H1 (cell line): ENCODE measurements around the gene TSPAN17. TPM values are rescaled to one million over a fixed set of nuclear protein-coding genes. Genes with fewer than 3 reads are reported as not detected.

Experiments used
- CTCF ChIA-PET: fragments of 300-600 bp; sonication (Branson Sonifier 250); formaldehyde crosslinking; loops from one replicate; lab custom pipeline; 2021; ENCODE audit not compliant: partially characterized antibody; lab: Charles Lee
- POLR2A ChIA-PET: fragments of 300-600 bp; sonication (Branson Sonifier 250); formaldehyde crosslinking; loops from one replicate; lab custom pipeline; 2021; ENCODE audit warnings: inconsistent platforms; ENCODE audit not compliant: partially characterized antibody; lab: Charles Lee
- DNase-seq, 2 experiments: peaks; one replicate each; pipeline versions ENCODE4 v3.0.0 to v3.0.0-alpha.2; 2010 to 2022; ENCODE audit warnings: low spot score in 2 of 2, low read depth in 1 of 2, mixed read lengths in 1 of 2
- FAIRE-seq: peaks from 2 replicates; lab custom pipeline; 2011; peaks lifted over from hg19 to GRCh38; lab: Jason Lieb, UNC
- H2AFZ ChIP-seq: 2 replicates; pipeline ENCODE4 v1.8.1; 2012; ENCODE audit warnings: low read length, inconsistent platforms
- H2AK5ac ChIP-seq: 2 replicates; pipeline ENCODE4 v1.6.1; 2013; ENCODE audit warnings: low read depth, low read length
- H2BK120ac ChIP-seq: replicated peaks from 2 replicates; pipeline ENCODE3; 2013; ENCODE audit warnings: low read depth, low read length, inconsistent platforms
- H2BK12ac ChIP-seq: 2 replicates; pipeline ENCODE4 v1.6.1; 2013; ENCODE audit warnings: low read depth, low read length
- H2BK15ac ChIP-seq: 2 replicates; pipeline ENCODE4 v1.6.1; 2013; ENCODE audit warnings: low read length
- H2BK20ac ChIP-seq: 2 replicates; pipeline ENCODE4 v1.6.1; 2013; ENCODE audit warnings: low read length
- H2BK5ac ChIP-seq: 2 replicates; pipeline ENCODE4 v1.6.1; 2013; ENCODE audit warnings: low read depth, low read length
- H3K14ac ChIP-seq: 2 replicates; pipeline ENCODE4 v1.6.1; 2013; ENCODE audit warnings: inconsistent platforms; ENCODE audit not compliant: insufficient read length
- H3K18ac ChIP-seq: 2 replicates; pipeline ENCODE4 v1.6.1; 2013; ENCODE audit warnings: low read length; ENCODE audit errors: extremely low read depth
- H3K23ac ChIP-seq: 2 replicates; pipeline ENCODE4 v1.6.1; 2013; ENCODE audit warnings: inconsistent platforms; ENCODE audit not compliant: insufficient read length
- H3K23me2 ChIP-seq: 2 replicates; pipeline ENCODE4 v1.6.1; 2013; ENCODE audit warnings: low read depth, low read length
- H3K27ac ChIP-seq: 2 replicates; pipeline ENCODE4 v1.6.1; 2011; ENCODE audit warnings: low read depth, low read length, inconsistent platforms
- H3K27me3 ChIP-seq, 4 experiments: replicated peaks in 1 of 4; 1 replicate in 1 of 4; 2 replicates in 3 of 4; pipeline versions ENCODE4 v1.6.1 to v1.8.1; 2011 to 2013; ENCODE audit warnings: low read length in 3 of 4, mild to moderate bottlenecking in 3 of 4, inconsistent platforms in 2 of 4, mixed read lengths in 2 of 4, moderate library complexity in 1 of 4; ENCODE audit not compliant: control insufficient read depth in 3 of 4, insufficient read depth in 3 of 4; ENCODE audit errors: extremely low read depth in 1 of 4
- H3K36me3 ChIP-seq, 4 experiments: 2 replicates each; pipeline versions ENCODE4 v1.6.1 to v1.8.1; 2011 to 2013; ENCODE audit warnings: mild to moderate bottlenecking in 4 of 4, low read length in 3 of 4, moderate library complexity in 2 of 4, control low read depth in 1 of 4, inconsistent platforms in 1 of 4; ENCODE audit not compliant: insufficient read depth in 4 of 4, control insufficient read depth in 2 of 4
- H3K4ac ChIP-seq: replicated peaks from 2 replicates; pipeline ENCODE3; 2013; ENCODE audit warnings: low read length, low read depth, mixed read lengths, inconsistent platforms; ENCODE audit not compliant: insufficient read length
- H3K4me1 ChIP-seq, 4 experiments: replicated peaks in 1 of 4; 1 replicate in 1 of 4; 2 replicates in 3 of 4; pipeline versions ENCODE4 v1.6.1 to v1.8.1; 2011 to 2013; ENCODE audit warnings: low read length in 3 of 4, inconsistent platforms in 2 of 4, mixed read lengths in 1 of 4; ENCODE audit not compliant: insufficient read depth in 4 of 4, control insufficient read depth in 3 of 4
- H3K4me2 ChIP-seq, 2 experiments: 2 replicates each; pipeline versions ENCODE4 v1.6.1 to v1.8.1; 2011 to 2013; ENCODE audit warnings: low read depth in 2 of 2, low read length in 2 of 2, control low read depth in 1 of 2, inconsistent platforms in 1 of 2, mild to moderate bottlenecking in 1 of 2; ENCODE audit not compliant: insufficient read depth in 1 of 2
- H3K4me3 ChIP-seq, 4 experiments: fragments of 200-600, 300-600 bp in 1 of 4; sonication (generic), shearing (Covaris generic), sonication (Bioruptor Twin) in 1 of 4; 2 replicates each; pipeline versions ENCODE4 v1.5.1 to v1.8.1; 2011 to 2016; ENCODE audit warnings: low read length in 4 of 4, low read depth in 3 of 4, control low read depth in 2 of 4, inconsistent platforms in 2 of 4, mild to moderate bottlenecking in 2 of 4, mixed read lengths in 1 of 4, moderate library complexity in 1 of 4; ENCODE audit not compliant: insufficient read depth in 2 of 4; ENCODE audit errors: extremely low read depth in 1 of 4
- H3K56ac ChIP-seq: replicated peaks from 2 replicates; pipeline ENCODE3; 2013; ENCODE audit warnings: low read depth, mild to moderate bottlenecking, mixed read lengths, low read length, inconsistent platforms; ENCODE audit not compliant: insufficient read length
- H3K79me1 ChIP-seq: 2 replicates; pipeline ENCODE4 v1.6.1; 2013; ENCODE audit warnings: low read depth, low read length, control low read depth
- H3K79me2 ChIP-seq, 2 experiments: 2 replicates each; pipeline versions ENCODE4 v1.6.1 to v1.8.1; 2012 to 2013; ENCODE audit warnings: low read length in 2 of 2, mild to moderate bottlenecking in 2 of 2, inconsistent platforms in 1 of 2; ENCODE audit not compliant: insufficient read depth in 2 of 2, control insufficient read depth in 1 of 2
- H3K9ac ChIP-seq, 4 experiments: replicated peaks in 1 of 4; 1 replicate in 1 of 4; 2 replicates in 3 of 4; pipeline versions ENCODE4 v1.6.1 to v1.8.1; 2011 to 2013; ENCODE audit warnings: low read depth in 3 of 4, low read length in 3 of 4, control low read depth in 2 of 4, mild to moderate bottlenecking in 2 of 4, moderate library complexity in 2 of 4, inconsistent platforms in 1 of 4; ENCODE audit errors: extremely low read depth in 1 of 4
- H3K9me3 ChIP-seq, 2 experiments: 2 replicates each; pipeline versions ENCODE4 v1.6.1 to v1.8.1; 2012 to 2013; ENCODE audit warnings: mild to moderate bottlenecking in 2 of 2, moderate library complexity in 2 of 2, control low read depth in 1 of 2, inconsistent platforms in 1 of 2, low read depth in 1 of 2, low read length in 1 of 2, mixed read lengths in 1 of 2; ENCODE audit not compliant: insufficient read depth in 2 of 2
- H4K20me1 ChIP-seq, 2 experiments: replicated peaks in 1 of 2; 2 replicates each; pipeline versions ENCODE3 to v1.8.1; 2011 to 2013; ENCODE audit warnings: inconsistent platforms in 2 of 2, low read length in 2 of 2, mild to moderate bottlenecking in 1 of 2; ENCODE audit not compliant: insufficient read depth in 2 of 2, control insufficient read depth in 1 of 2
- H4K5ac ChIP-seq: 2 replicates; pipeline ENCODE4 v1.6.1; 2013; ENCODE audit warnings: low read length, low read depth, mixed read lengths, inconsistent platforms; ENCODE audit not compliant: insufficient read length
- H4K8ac ChIP-seq: 2 replicates; pipeline ENCODE4 v1.8.0; 2013; ENCODE audit warnings: mild to moderate bottlenecking, moderate library complexity, low read length, inconsistent platforms; ENCODE audit not compliant: insufficient read depth; ENCODE audit errors: extremely low read depth
- H4K91ac ChIP-seq: replicated peaks from 2 replicates; pipeline ENCODE3; 2013; ENCODE audit warnings: low read length, mixed read lengths, inconsistent platforms; ENCODE audit not compliant: insufficient read length
- BCL11A ChIP-seq, 2 experiments: IDR thresholded peaks; one replicate each; pipeline ENCODE4 v1.6.1; 2011; ENCODE audit warnings: low read depth in 2 of 2, low read length in 2 of 2, mild to moderate bottlenecking in 2 of 2
- BRCA1 ChIP-seq: IDR thresholded peaks from 2 replicates; pipeline ENCODE4 v1.6.1; 2012; ENCODE audit warnings: low read depth, low read length, improper control_type of control experiment
- CTCF ChIP-seq, 3 experiments: IDR thresholded peaks; 1 replicate in 2 of 3; 2 replicates in 1 of 3; pipeline versions ENCODE4 v1.5.1 to v1.6.1; 2011; ENCODE audit warnings: low read length in 3 of 3, mild to moderate bottlenecking in 3 of 3, inconsistent platforms in 2 of 3, low read depth in 1 of 3, moderate library complexity in 1 of 3; ENCODE audit not compliant: insufficient read depth in 1 of 3; ENCODE audit errors: control extremely low read depth in 1 of 3
- HDAC6 ChIP-seq: IDR thresholded peaks from one replicate; pipeline ENCODE4 v1.7.1; 2012; ENCODE audit warnings: low read depth, mild to moderate bottlenecking, inconsistent platforms, low read length, moderate library complexity
- KDM5A ChIP-seq: fragments of 200-600 bp; IDR thresholded peaks from 2 replicates; pipeline ENCODE4 v1.7.1; 2012; ENCODE audit warnings: mild to moderate bottlenecking, low read length, inconsistent platforms, mixed read lengths
- PHF8 ChIP-seq: fragments of 200-600 bp; sonication (generic); conservative IDR thresholded peaks from 2 replicates; pipeline ENCODE4 v1.7.1; 2012; ENCODE audit warnings: low read depth, mild to moderate bottlenecking, inconsistent platforms, low read length, moderate library complexity
- POLR2A ChIP-seq, 2 experiments: IDR thresholded peaks; 1 replicate in 1 of 2; 2 replicates in 1 of 2; pipeline ENCODE4 v1.6.1; 2011; ENCODE audit warnings: low read depth in 2 of 2, low read length in 2 of 2, mild to moderate bottlenecking in 2 of 2; ENCODE audit errors: control extremely low read depth in 1 of 2
- RFX5 ChIP-seq: IDR thresholded peaks from 2 replicates; pipeline ENCODE4 v1.6.1; 2011; ENCODE audit warnings: low read depth, low read length, improper control_type of control experiment, borderline replicate concordance
- SAP30 ChIP-seq: fragments of 300-600 bp; sonication (generic); IDR thresholded peaks from 2 replicates; pipeline ENCODE4 v1.7.1; 2012; ENCODE audit warnings: low read length, moderate library complexity, mild to moderate bottlenecking, inconsistent platforms; ENCODE audit not compliant: insufficient read depth, insufficient replicate concordance
- SP1 ChIP-seq: IDR thresholded peaks from 2 replicates; pipeline ENCODE4 v1.6.1; 2011; ENCODE audit warnings: low read depth, low read length
- SP2 ChIP-seq: IDR thresholded peaks from 2 replicates; pipeline ENCODE4 v1.6.1; 2012; ENCODE audit warnings: mild to moderate bottlenecking, low read length, inconsistent platforms
- SRF ChIP-seq: IDR thresholded peaks from 2 replicates; pipeline ENCODE4 v1.6.1; 2011; ENCODE audit warnings: mild to moderate bottlenecking, low read depth, low read length, moderate library complexity
- TAF1 ChIP-seq: IDR thresholded peaks from 2 replicates; pipeline ENCODE4 v1.6.1; 2011; ENCODE audit warnings: mild to moderate bottlenecking, low read depth, low read length
- WGBS, 2 experiments: shearing (Covaris generic) in 1 of 2; methylation state at CpG; one replicate each; pipeline versions ENCODE4 v1.1.6 to v1.1.7; 2013 to 2015; ENCODE audit warnings: low lambda C conversion rate in 2 of 2, mixed read lengths in 2 of 2, inconsistent platforms in 1 of 2, low coverage in 1 of 2, missing lambda C conversion rate in 1 of 2; ENCODE audit not compliant: insufficient replicate concordance in 2 of 2, insufficient coverage in 1 of 2, insufficient read length in 1 of 2; ENCODE audit errors: extremely low coverage in 1 of 2, missing lambda C conversion rate in 1 of 2; 5-methylcytosine and 5-hydroxymethylcytosine counted together
- polyA plus RNA-seq, 7 experiments: library from polyadenylated mRNA; depleted of rRNA in 3 of 7; stranded (reverse) in 5 of 7; unstranded in 2 of 7; fragments of >200 nt in 5 of 7; fragments of 200-250 nt in 2 of 7; gene quantifications; 1 replicate in 5 of 7; 2 replicates in 1 of 7; 4 replicates in 1 of 7; pipeline versions ENCODE4 v1.2.1 to v1.2.3, GENCODE V29; 2011 to 2013; ENCODE audit warnings: missing spikeins in 2 of 7, mixed read lengths in 2 of 7
- total RNA-seq: library from RNA; stranded (reverse); fragmentation: NEBNext Ultra II Directional; extraction: Animal tissue kit (Norgen Biotek cat#: 25700); gene quantifications from 2 replicates; pipeline ENCODE4 v1.2.1, GENCODE V29; 2021

TSPAN17 gene
- total and polyA plus RNA-seq, 2 of the 8 experiments (the other 6 are each of a cell fraction or from before 2014, with no cell fraction given), result 41.5 to 53.7 TPM

- Histone ChIP-seq H3K27me3 (peaks cover 3 to 29% (median 27%) of the 10 kb centered on the region in 4 experiments), H3K56ac (no peak overlapping the region)
- no peak for DNase-seq
- no peak for TF ChIP-seq SAP30
- TF ChIP-seq SRF, result no peak
- no peak for TF ChIP-seq TAF1
- TF ChIP-seq BCL11A (IDR thresholded peaks at IDR 0.05; ENCODE audit: low read depth in 2 of 2, low read length in 2 of 2), result no peak
- no peak for TF ChIP-seq KDM5A
- TF ChIP-seq CTCF (IDR thresholded peaks at IDR 0.05; ENCODE audit: control extremely low read depth in 1 of 3, insufficient read depth in 1 of 3, low read depth in 1 of 3, low read length in 3 of 3), result no peak
- no peak for TF ChIP-seq HDAC6
- TF ChIP-seq BRCA1, result no peak
- TF ChIP-seq PHF8, result no peak
- no peak for TF ChIP-seq SP1
- no peak for TF ChIP-seq SP2
- no peak for TF ChIP-seq POLR2A (IDR thresholded peaks at IDR 0.05; ENCODE audit: control extremely low read depth in 1 of 2, low read depth in 2 of 2, low read length in 2 of 2)
- no peak for TF ChIP-seq RFX5
Measured at GRCh38 chr5:176633598-176633997, 13.7 kb upstream of the TSPAN17 start.

More at GRCh38 chr5:176633598-176633997, 13.7 kb upstream of the TSPAN17 start:
- no peak overlapping the region for H3K4me2 ChIP-seq
- H2AFZ ChIP-seq, result no peak overlapping the region
- no peak overlapping the region for H4K8ac ChIP-seq
- no peak overlapping the region for H3K27ac ChIP-seq
- no peak overlapping the region for H3K14ac ChIP-seq
- H3K23ac ChIP-seq, result no peak overlapping the region
- H3K4me3 ChIP-seq, result no peak overlapping the region
- H2BK12ac ChIP-seq, result no peak overlapping the region
- no peak overlapping the region for H3K18ac ChIP-seq
- no peak overlapping the region for H4K5ac ChIP-seq
- no peaks in the 10 kb centered on the region for H3K36me3 ChIP-seq
- H3K23me2 ChIP-seq, result peaks cover 16% of the 10 kb centered on the region
- ChIA-PET CTCF (interaction anchor here (1.1 to 2.0 kb wide), 2 partner anchors 10 to 62 kb away, joined by 3 to 6 read pairs; no protein-coding TSS in a partner anchor), POLR2A (no interaction called here)
- no peak overlapping the region for H2BK20ac ChIP-seq
- H4K91ac ChIP-seq, result no peak overlapping the region
- no peak for FAIRE-seq
- H3K9ac ChIP-seq, result no peak overlapping the region
- no peaks in the 10 kb centered on the region for H3K79me2 ChIP-seq
- H2AK5ac ChIP-seq, result no peak overlapping the region
- no peak overlapping the region for H3K4ac ChIP-seq
- H3K79me1 ChIP-seq, result no peaks in the 10 kb centered on the region
- peaks cover 0 to 3% of the 10 kb centered on the region in 2 experiments; a peak in 1 of 4 replicates for H3K9me3 ChIP-seq
- WGBS, 2 experiments, result 62% methylated on average over 6 of the region's 6 CpGs; no CpG with 5 or more reads in 1 of the 2 experiments
- no peaks in the 10 kb centered on the region for H4K20me1 ChIP-seq
- no peak overlapping the region for H2BK120ac ChIP-seq
- no peak overlapping the region for H2BK15ac ChIP-seq
- H3K4me1 ChIP-seq, result peaks cover 5 to 29% (median 8%) of the 10 kb centered on the region in 4 experiments
- H2BK5ac ChIP-seq, result no peak overlapping the region
